Measurements from ENCODE around the gene DUSP1. TPM values are rescaled to one million over a fixed set of nuclear protein-coding genes. Genes with fewer than 3 reads are reported as not detected.

DUSP1 gene
- total RNA-seq, 1 donor from 2014 or later: 122 TPM

DNA sequence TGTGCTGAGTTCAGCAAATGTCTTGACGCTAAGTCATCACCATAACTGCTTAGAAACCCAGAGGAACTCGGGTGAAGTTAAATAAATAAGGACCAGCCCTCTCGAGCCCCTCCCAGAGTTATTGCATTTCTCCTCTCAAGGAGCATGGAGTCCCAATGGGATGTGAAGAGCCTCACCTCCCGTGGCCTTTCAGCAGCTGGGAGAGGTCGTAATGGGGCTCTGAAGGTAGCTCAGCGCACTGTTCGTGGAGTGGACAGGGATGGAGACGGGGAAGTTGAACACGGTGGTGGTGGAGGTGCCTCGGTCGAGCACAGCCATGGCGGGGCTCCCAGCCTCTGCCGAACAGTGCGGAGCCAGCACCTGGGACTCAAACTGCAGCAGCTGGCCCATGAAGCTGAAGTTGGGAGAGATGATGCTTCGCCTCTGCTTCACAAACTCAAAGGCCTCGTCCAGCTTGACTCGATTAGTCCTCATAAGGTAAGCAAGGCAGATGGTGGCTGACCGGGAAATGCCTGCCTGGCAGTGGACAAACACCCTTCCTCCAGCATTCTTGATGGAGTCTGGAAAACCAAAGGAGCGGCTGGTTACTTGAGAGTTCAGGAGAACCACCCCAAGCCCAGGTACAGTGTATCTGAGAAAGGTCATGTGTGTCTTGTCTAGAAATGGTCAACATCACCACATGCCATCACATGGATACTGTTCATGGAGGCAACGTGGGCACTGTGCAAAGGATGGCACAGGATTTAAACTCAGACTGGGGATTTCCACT is 2.2 kb downstream of the DUSP1 start:
- ATAC-seq (ENCODE audit: poor library complexity) (no peak), DNase-seq (peak; percentile 63)
- intact Hi-C loops (cut with DNase I): loop anchor here (5.0 kb wide), 1 partner anchor 104 kb away; no protein-coding TSS in a partner anchor

DNA sequence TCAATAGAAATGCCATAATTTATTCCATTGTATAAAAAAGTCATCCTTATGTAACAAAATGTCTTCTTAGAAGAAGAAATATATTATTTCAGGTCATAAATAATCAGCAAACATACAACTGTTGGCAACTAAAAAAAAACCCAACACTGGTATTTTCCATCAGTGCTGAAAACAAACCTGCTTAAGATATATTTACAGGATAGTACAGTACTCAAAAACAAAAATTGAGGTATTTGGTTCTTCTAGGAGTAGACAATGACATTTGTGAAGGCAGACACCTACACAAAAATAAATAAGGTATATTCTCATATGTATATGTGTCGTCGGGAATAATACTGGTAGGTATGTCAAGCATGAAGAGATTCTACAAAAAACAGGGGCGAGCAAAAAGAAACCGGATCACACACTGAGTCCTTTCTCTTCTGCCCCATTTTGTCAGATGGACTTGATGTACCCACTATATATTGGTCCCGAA is 2.9 kb downstream of the DUSP1 start:
- intact Hi-C loops (cut with DNase I): loop anchor here (5.0 kb wide), 1 partner anchor 104 kb away; no protein-coding TSS in a partner anchor
- no peak for DNase-seq
- ATAC-seq (ENCODE audit: poor library complexity): no peak

DNA sequence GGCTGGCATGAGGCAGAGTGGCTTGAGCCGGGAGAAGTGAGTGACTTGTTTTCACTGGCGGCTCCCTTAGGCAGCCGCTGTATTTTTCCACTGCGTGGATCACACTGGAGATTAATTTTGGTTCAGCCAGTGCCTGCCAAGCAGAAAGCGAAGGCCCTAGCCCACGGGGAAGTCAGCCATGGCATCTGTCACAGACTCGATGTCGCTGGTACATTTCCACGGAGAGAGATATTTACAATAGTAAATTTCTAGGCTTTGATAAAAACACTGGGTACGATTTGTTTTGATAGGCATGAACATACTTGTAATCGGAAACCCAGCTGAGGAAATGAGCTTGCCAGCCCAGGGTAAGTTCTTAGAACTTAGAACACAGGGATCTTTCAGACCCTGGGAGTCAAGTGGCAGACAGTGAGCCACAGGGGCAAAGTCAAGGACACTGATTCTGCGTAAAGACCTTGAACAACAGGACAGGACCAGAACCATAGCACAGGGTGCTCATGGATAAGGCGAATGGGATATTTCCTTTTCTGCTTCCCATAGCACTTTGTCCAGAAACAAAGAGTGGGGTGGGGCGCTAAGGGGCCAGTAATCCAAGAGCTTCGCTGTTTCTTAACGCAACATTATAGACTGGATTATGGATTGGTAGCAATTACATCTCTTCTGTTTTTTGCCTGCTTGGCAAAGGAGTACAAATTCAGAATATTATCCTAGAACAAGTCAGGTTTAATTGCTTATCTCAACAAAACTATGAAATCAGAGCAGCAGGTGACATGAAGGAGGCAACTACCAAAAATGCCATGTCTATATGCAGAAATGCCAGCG is 4.5 kb downstream of the DUSP1 start:
- DNase-seq (peak; percentile 82), ATAC-seq (ENCODE audit: poor library complexity) (peak; percentile 42)
- intact Hi-C loops (cut with DNase I): loop anchor here (5.0 kb wide), 1 partner anchor 106 kb away; no protein-coding TSS in a partner anchor

DNA sequence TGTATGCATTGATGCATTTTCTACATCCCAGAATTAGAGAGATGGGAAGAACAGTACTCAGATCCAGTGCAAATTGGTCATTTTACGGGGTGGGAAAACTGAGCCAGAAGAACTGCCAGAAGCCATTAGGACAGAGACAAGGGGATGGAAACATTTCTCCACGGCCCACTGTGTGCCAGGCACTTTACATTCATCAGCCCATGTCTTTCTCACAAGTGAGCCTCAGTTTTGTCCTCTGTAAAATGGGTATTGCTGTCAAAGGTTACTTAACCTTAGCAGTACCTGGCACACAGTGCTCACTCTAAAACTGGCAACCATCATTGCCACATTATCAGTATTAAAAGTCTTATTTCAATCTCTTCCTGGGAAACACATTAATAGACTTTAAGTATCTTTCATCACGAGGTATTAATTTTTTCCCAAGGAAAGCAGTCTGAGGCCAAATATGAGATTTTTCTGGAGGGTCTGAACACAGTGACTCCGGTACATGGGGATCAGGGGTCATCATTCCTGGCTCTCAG is 5.2 kb downstream of the DUSP1 start:
- ATAC-seq (ENCODE audit: poor library complexity) (peak; percentile 1), DNase-seq (no peak)
- intact Hi-C loops (cut with DNase I): loop anchor here (2.0 to 5.0 kb wide), 2 partner anchors 17 to 106 kb away; no protein-coding TSS in a partner anchor

DNA sequence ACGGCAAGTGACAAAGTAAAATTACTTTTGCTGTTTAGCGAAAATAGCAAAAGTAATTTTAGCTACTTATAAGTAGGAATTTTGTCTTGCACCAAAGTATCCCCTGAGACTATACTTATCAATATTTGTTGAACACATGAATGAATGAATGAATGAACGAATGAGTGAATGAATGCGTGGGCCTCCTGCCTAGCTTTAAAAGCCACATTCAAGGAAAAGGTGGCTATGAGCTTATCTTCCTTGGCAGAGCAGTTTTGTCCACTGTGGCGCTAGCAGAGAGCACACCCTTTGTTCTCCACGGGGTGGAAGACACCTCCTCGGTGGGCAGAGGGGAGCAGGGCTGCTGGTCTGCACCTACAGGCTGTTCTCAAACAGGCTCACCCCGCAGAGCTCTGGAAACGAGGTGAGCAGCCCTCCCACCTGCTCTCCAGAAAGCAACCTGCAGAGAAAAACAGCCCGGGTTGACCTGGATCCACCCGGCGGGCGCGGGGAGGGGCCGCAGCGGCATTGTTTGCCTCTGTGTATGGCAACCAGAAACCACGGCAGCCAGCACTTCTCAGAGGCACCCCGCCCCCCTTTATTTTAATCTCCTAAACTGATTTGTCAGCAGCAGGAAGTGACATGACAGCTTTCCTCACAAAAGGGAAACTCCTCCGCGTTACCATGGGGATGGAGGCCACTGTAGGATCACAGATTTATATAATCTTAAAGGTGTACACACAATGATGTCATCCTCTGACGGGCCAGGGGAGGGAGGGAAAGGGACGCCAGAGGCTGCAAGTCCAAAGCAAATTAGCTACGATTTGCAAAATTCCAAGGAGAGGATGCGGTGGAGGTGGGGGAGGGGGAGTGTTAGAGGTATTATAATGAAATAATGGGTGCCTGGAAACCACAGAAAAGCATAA is 5.9 kb downstream of the DUSP1 start:
- peak; percentile 68 for ATAC-seq (ENCODE audit: poor library complexity)
- intact Hi-C loops (cut with DNase I): loop anchor here (2.0 to 5.0 kb wide), 2 partner anchors 16 to 107 kb away; no protein-coding TSS in a partner anchor
- DNase-seq: peak; percentile 95

DNA sequence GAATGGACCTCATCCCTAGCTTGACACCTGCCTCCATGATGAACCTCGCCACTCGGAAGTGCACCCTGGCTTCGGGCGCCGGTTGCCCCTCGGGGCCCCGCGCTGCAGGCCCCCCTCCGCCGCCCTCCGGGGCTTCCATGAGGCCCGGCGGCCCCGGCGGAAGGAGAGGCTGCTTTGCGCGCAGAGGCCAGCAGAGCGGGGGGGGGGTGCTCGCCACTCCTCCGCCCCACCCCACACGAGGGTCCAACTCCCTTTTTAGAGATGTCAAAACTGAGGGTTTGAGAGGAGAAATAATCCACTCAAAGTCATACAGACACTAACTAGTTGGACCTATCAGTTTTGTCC is 7.9 kb downstream of the DUSP1 start:
- intact Hi-C loops (cut with DNase I): no loop called here
- DNase-seq: no peak
- no peak for ATAC-seq (ENCODE audit: poor library complexity)

DNA sequence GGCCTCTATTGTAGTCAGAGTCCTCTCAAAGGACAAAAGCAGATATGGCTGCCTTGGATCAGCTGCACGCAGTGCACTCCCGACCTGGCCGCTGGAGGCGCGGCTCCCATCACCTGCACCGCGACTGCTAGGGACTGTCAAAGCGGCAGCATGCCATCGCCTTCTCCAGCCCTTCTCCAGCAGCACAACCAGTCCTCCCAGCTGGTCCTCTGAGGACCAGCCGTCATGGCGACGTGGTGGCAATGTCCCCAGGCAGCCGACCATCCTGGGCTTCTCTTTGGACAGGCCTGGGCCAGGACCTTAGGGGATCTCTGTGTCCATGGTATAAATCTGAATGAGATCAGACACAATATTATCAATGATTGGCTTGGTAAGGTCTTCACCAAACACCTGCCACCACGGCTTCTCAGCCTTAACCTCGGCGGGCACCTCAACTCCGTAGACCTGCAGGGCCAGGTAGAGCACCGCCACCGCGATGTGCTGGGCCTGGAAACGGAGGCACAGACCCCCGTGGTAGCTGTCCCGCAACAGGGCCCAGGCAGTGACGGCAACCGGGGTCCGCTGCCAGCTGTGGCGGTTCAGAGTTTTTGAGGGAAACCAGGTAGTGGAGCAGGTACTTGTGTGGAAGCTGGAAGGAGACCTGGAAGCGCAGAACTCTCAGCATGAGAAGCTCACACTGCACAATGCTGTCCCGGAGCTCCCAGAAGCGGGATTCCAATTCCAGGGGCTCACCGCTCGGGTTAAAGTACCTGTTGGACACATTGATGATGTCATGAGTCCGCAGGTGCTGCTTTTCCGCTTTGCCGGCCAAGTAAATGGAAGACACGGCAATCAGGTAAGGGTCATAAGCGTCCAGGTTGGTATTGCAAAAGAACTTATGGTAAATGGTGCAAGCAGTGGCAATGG is 8.5 kb downstream of the DUSP1 start:
- DNase-seq (no peak), ATAC-seq (ENCODE audit: poor library complexity) (no peak)
- intact Hi-C loops (cut with DNase I): no loop called here

DNA sequence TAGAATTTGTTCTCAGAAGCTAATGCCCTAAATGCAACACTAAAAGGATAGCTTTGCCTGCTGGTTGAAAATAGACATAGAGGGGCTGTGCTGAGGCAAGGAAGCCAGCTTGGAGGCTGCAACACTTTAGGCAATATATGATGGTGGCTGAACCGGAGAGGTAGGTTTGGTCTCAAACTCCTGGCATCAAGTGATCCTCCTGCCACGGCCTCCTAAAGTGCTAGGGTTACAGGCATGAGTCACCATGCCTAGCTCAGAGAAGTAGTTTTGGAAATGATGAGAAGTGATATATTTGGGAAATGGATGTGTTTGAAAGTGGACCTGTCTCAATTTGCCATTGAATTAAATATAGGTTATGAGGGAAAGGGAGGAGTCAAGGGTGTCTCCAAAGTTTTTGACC is 10.0 kb downstream of the DUSP1 start:
- intact Hi-C loops (cut with DNase I): no loop called here
- DNase-seq (no peak), ATAC-seq (ENCODE audit: poor library complexity) (no peak)

DNA sequence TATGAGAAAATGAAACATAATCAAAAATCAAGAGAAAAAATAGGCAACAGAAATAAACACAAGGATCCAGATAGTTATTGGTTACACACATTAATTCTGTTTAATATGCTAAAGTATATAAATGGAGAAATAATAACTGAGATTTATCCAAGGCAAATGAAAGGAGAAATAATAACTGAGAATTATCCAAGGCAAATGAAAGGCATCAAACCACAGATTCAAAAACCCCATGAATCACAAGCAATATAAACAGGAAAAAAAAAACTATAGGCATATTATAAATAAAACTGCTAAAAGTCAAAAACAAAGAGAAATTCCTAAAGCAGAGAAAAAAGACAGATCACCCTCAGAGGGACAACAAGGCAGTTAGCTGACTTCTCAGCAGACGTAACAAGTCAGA is 10.9 kb downstream of the DUSP1 start:
- ATAC-seq (ENCODE audit: poor library complexity): no peak
- intact Hi-C loops (cut with DNase I): no loop called here
- DNase-seq: no peak

DNA sequence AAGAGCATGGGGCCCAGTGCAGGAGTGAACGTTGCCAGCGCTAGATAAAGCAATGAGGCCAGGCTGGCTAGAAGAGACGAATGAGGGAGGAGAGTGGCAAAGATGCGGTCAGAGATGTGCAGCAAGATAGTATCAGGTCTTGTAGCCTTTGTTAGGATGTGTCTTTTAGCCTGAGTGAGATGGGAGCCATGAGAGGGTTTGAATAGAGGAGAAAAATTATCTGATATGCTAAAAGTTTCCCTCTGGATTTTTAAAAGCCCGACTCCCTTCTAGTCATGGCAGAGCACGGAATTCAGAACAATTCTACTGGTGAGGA is 12.2 kb downstream of the DUSP1 start:
- DNase-seq (no peak), ATAC-seq (ENCODE audit: poor library complexity) (no peak)
- intact Hi-C loops (cut with DNase I): no loop called here

DNA sequence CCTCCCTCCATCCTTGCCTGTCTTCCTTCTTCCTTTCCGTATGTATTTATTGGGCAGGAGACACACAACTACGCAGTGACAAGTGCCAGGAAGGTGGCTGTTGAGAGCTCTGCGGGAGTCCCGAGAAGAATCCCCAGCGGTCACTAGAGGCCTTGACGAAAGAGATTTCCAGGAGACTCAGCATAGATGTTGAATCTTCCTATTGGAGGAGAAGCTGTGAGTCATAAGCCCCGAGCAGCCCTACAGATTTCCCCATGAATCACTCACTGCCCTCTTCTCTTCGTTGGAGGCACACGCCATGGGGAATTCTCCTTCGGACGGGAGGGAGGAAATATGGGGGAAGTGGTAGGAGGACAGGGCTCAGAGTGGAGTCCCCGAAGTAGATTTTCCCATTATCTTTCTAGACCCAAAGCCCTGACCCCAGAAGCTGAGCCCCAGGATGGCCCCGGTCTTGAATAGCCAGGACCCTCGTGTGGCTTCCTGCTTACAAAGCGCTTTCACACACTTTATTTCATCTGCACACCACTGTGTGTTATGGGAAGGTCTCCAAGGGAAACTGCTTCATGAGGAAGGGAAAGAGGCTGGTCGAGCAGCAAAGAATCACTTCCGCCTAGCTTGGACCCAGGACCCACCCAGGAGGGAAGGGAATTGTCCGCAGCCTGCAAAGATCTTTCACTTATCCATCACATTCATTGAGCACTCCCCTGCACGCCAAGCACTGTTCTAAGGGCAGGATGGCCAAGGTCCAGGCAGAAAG is 12.7 kb downstream of the DUSP1 start:
- ATAC-seq (ENCODE audit: poor library complexity) (peak; percentile 73), DNase-seq (no peak)
- intact Hi-C loops (cut with DNase I): no loop called here

DNA sequence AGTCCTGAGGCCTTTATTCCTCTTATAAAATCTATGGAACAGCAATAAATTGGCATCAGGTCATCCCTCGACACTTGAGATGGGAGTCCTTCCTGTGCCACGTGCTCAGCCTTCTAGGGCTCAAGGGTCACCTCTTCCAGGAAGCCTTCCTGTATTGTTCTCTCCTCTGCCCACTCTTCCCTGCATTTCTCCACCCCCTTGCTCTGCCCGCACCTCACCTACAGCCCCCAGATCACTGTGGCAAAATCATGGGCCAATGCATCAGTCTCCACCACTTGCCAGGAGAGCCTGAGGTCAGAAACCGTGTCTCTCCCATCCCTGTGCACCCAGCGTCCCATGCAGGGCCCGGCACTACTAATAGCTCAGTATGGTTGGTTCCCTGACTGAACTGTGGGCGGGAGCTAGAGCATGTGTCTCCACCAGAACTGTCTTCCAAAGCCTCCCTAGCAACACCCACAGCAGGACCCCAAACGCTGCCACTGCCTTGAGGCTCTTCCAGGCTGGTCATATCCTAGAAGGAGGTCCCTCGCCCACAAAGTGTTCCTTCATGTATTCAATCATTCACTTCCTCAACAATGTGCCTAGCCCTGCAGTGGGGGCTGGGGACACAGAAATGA is 13.5 kb downstream of the DUSP1 start:
- intact Hi-C loops (cut with DNase I): no loop called here
- peak; percentile 3 for ATAC-seq (ENCODE audit: poor library complexity)
- no peak for DNase-seq

DNA sequence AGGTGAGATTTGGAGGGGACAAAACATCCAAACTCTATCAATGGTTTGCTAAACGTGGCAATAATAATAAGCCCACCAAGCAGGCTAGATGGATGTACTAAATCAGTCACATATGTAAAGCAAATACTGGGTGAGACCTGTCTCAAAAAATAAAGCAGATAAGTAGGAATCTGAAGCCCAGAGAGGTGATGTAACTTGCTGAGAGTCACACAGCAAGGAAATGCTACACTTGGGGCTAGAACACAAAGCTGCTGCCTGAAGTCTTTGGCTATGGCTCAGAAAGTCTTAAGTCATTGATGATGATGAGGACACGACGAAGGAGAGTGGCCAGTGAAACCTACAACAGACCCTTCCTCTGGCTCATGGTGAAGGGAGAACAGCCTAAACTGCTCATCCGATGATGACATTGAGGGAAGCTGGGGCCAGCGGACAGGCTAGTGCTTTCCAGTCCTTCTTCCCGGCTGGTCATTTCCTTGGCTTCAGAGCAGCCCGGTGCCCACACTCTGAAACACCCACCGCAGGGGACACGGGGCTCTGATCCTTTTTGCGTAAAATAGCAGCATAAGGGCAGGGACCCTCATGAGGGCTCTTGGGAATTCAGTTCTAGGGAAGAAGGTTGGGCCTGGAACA is 14.1 kb downstream of the DUSP1 start:
- ATAC-seq (ENCODE audit: poor library complexity) (no peak), DNase-seq (no peak)
- intact Hi-C loops (cut with DNase I): no loop called here

DNA sequence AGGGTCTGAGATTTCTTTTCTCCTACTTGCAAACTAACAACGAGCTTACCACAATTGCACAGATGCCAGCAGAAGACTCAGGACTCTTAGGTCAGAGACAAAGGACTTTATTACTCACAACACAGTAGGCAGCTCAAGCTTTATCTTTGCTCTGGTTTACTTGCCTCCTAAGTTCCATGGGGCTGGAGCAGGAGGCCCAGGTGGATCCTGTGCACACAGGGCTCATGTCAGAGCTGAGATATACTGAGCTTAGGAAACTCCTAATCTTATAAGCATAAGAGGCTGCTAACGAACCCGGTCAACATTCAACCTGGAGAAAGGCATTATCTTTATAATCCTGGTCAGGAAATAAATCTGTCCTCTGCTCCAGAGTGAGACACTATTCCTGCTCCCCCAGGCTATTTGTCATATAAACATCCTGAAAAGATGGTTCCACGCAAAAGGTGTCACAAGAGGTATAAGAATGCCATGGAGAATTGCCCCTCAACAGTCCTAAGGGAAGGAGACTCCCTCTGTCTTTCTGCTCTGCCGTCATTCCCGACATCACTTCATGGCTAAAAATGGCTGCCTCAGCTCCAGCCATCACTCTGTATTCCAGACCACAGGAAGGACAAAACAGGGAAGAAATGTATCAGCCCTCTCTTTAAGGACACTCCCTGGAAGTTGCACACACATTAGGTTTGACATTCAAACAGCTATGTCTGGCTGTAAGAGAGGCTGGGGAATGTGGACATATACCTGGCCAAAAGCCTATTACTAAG is 16.2 kb downstream of the DUSP1 start:
- no peak for ATAC-seq (ENCODE audit: poor library complexity)
- intact Hi-C loops (cut with DNase I): no loop called here
- no peak for DNase-seq

DNA sequence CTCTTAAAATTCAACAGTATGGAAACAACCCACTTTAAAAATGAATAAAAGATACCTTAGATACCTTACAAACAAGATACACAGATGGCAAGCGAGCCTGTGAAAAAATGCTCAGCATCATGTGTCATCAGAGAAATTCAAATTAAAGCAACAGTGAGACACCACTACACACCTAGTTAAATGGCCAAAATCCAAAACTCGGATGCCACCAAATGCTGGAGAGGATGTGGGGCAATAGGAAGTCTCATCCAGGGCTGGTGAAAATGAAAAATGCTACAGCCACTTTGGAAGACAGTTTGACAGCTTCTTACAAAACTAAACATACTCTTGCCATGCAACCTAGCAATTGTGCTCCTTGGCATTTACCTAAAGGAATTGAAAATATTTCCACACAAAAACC is 17.9 kb downstream of the DUSP1 start:
- ATAC-seq (ENCODE audit: poor library complexity) (no peak), DNase-seq (no peak)
- intact Hi-C loops (cut with DNase I): no loop called here

All from Right ventricle myocardium superior (tissue), 1 donor.